ENCODE results near the gene OR10C1.

OR10C1 gene, protein sequence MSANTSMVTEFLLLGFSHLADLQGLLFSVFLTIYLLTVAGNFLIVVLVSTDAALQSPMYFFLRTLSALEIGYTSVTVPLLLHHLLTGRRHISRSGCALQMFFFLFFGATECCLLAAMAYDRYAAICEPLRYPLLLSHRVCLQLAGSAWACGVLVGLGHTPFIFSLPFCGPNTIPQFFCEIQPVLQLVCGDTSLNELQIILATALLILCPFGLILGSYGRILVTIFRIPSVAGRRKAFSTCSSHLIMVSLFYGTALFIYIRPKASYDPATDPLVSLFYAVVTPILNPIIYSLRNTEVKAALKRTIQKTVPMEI

DNA sequence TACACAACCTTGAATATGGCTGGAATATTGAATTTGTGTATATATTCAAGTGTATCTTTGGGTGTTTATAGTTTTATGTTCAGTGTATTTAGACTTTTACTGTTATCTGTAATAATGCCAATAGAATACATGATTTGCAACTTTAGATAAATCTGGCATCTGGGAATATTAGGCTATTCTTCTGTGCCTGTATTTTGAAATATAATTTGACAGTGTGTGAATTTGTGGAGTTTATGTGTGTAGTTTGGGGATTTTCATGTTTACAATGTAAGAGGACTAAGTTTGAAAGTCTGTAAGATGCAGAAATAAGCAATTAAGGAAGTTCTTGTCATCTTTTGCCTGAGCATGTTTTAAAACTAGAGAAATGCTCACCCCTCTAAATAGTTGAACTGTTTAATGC lies at the start of gene OR10C1:
TSS of gene OR10C1 (plus strand) at position 301 of the 400 bp plus-strand sequence. CDS start 710 bp downstream, outside the sequence.
- no peak for DNase-seq (ENCODE audit: low read depth)
- no peak within 1 kb of the TSS for H3K4me3 ChIP-seq (ENCODE audit: control insufficient read depth, low read depth, low read length)
- TF ChIP-seq, protein P1, sequence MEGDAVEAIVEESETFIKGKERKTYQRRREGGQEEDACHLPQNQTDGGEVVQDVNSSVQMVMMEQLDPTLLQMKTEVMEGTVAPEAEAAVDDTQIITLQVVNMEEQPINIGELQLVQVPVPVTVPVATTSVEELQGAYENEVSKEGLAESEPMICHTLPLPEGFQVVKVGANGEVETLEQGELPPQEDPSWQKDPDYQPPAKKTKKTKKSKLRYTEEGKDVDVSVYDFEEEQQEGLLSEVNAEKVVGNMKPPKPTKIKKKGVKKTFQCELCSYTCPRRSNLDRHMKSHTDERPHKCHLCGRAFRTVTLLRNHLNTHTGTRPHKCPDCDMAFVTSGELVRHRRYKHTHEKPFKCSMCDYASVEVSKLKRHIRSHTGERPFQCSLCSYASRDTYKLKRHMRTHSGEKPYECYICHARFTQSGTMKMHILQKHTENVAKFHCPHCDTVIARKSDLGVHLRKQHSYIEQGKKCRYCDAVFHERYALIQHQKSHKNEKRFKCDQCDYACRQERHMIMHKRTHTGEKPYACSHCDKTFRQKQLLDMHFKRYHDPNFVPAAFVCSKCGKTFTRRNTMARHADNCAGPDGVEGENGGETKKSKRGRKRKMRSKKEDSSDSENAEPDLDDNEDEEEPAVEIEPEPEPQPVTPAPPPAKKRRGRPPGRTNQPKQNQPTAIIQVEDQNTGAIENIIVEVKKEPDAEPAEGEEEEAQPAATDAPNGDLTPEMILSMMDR (conservative IDR thresholded peaks at IDR 0.05; ENCODE audit: control insufficient read depth, insufficient read depth, low read depth, low read length), result no peak

DNA sequence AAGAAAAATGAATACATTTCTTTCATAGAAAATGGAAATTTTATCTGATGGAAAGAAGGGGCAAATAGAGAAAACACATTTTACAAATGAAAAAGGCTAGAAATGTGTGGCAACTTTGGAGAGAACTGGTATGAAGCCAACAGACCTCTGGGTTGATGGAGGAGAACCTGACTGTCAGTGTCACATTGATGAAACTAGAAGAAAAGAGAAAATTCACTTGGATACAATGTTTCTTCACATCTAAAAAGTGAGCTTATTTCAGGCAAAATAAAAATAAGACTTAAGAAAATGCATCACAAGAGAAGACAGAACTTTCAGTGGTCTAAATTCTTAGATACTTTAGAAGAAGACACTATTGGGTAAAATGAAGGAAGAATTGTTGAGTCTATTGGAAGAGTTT lies 43.8 kb upstream of the OR10C1 start, which contains the start of gene OR12D2:
TSS of gene OR12D2 (plus strand) at position 301 of the 400 bp plus-strand sequence. CDS start 1,069 bp downstream, outside the sequence.
- DNase-seq (ENCODE audit: low read depth), result no peak
- no peak within 1 kb of the TSS for H3K4me3 ChIP-seq (ENCODE audit: control insufficient read depth, low read depth, low read length)
- TF ChIP-seq, protein P1 (conservative IDR thresholded peaks at IDR 0.05; ENCODE audit: control insufficient read depth, insufficient read depth, low read depth, low read length), result no peak

DNA sequence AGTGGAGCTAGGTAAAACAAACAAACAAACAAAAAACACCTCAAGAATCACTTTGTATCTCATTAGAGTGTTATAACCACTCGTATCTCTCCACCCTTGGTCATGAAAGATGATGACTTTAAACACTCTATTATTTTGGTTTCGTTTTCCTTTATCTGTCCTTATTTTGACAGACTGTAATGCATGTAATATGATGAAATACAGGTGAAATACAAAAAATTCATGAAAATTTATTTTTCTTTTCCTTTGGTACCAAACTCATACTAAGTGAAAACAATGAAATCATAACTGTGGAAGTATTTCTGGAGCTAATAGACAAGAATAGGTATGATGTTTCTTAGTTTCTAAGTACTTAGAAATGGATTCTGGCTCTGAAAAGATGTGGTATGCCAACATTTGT lies 39.6 kb upstream of the OR10C1 start:
- TF ChIP-seq, protein P1 (conservative IDR thresholded peaks at IDR 0.05; ENCODE audit: control insufficient read depth, insufficient read depth, low read depth, low read length), result no peak
- no peak overlapping the region for H3K4me3 ChIP-seq (ENCODE audit: control insufficient read depth, low read depth, low read length)
- no peak for DNase-seq (ENCODE audit: low read depth)

- H3K4me3 ChIP-seq (ENCODE audit: control insufficient read depth, low read depth, low read length), result no peak overlapping the region
- DNase-seq (ENCODE audit: low read depth), result no peak
- TF ChIP-seq, protein P1 (conservative IDR thresholded peaks at IDR 0.05; ENCODE audit: control insufficient read depth, insufficient read depth, low read depth, low read length), result no peak
Measured at GRCh38 chr6:29403801-29404200, 35.3 kb upstream of the OR10C1 start.

GRCh38 chr6:29414588-29414987 lies 24.5 kb upstream of the OR10C1 start, which contains the start of gene OR12D1:
OR12D1 (plus strand) TSS chr6:29414928.
- TF ChIP-seq, protein P1 (conservative IDR thresholded peaks at IDR 0.05; ENCODE audit: control insufficient read depth, insufficient read depth, low read depth, low read length), result no peak
- no peak for DNase-seq (ENCODE audit: low read depth)

GRCh38 chr6:29419516-29419915 lies 19.6 kb upstream of the OR10C1 start:
- DNase-seq (ENCODE audit: low read depth), result no peak
- TF ChIP-seq, protein P1 (conservative IDR thresholded peaks at IDR 0.05; ENCODE audit: control insufficient read depth, insufficient read depth, low read depth, low read length), result no peak
- H3K4me3 ChIP-seq (ENCODE audit: control insufficient read depth, low read depth, low read length), result no peak overlapping the region

More at GRCh38 chr6:29414588-29414987, 24.5 kb upstream of the OR10C1 start, which contains the start of gene OR12D1:
- no peak within 1 kb of the TSS for H3K4me3 ChIP-seq (ENCODE audit: control insufficient read depth, low read depth, low read length)
